GM10248 (cell line): Measurements from ENCODE around the gene GABRG3.
"Not testable (repeated sequence)": the region's sequence is repeated elsewhere in the genome, so short reads cannot be mapped to it uniquely, and the experiment has no call there.

Experiments used
- CTCF ChIA-PET: fragments of 300-600 bp; sonication (Branson Sonifier 250); formaldehyde crosslinking; extraction: SDS; loops from one replicate; lab custom pipeline; 2021; ENCODE audit warnings: antibody characterized with exemption; lab: Yijun Ruan, JAX
- POLR2A ChIA-PET: fragments of 350-650 bp; sonication (Branson Sonifier 250); formaldehyde crosslinking; extraction: SDS; loops from one replicate; lab custom pipeline; 2020; ENCODE audit warnings: antibody characterized with exemption; lab: Yijun Ruan, JAX
- DNase-seq: peaks from one replicate; pipeline ENCODE4 v3.0.0; 2012; ENCODE audit errors: extremely low spot score
- CTCF ChIP-seq: IDR thresholded peaks from 2 replicates; pipeline ENCODE4 v1.5.1; 2012; ENCODE audit warnings: mild to moderate bottlenecking, low read depth; ENCODE audit errors: extremely low read depth, missing control alignments, control extremely low read depth

Gene GABRG3

GRCh38 chr15:26974120-26974780 lies 3.3 kb downstream of the GABRG3 start:
- CTCF ChIA-PET: no interaction called here
- no peak for DNase-seq
- TF ChIP-seq CTCF: peak; percentile 4
- POLR2A ChIA-PET: no interaction called here

- no peak for DNase-seq
- TF ChIP-seq CTCF: no peak
- ChIA-PET CTCF (no interaction called here), POLR2A (no interaction called here)
These were observed 10.5 kb downstream of the GABRG3 start for GRCh38 chr15:26981492-26981891.

GRCh38 chr15:26983822-26984221 lies 12.8 kb downstream of the GABRG3 start:
- DNase-seq: no peak
- ChIA-PET CTCF (no interaction called here), POLR2A (no interaction called here)
- no peak for TF ChIP-seq CTCF

- TF ChIP-seq CTCF: no peak
- POLR2A ChIA-PET: no interaction called here
- CTCF ChIA-PET: no interaction called here
- DNase-seq: no peak
These were observed 14.1 kb downstream of the GABRG3 start for GRCh38 chr15:26985050-26985449.

GRCh38 chr15:26996250-26996649 lies 25.3 kb downstream of the GABRG3 start:
- no peak for TF ChIP-seq CTCF
- ChIA-PET POLR2A (no interaction called here), CTCF (no interaction called here)
- no peak for DNase-seq

GRCh38 chr15:27003003-27003402 lies 32.0 kb downstream of the GABRG3 start:
- CTCF ChIA-PET, DNase-seq, POLR2A ChIA-PET: not testable (repeated sequence)

GRCh38 chr15:27004226-27004625 lies 33.2 kb downstream of the GABRG3 start:
- CTCF ChIA-PET, DNase-seq, POLR2A ChIA-PET: not testable (repeated sequence)
